IMR-90 (cell line): ENCODE results near the gene ALK. TPM values are rescaled to one million over a fixed set of nuclear protein-coding genes. Genes with fewer than 3 reads are reported as not detected.

ENCODE experiments used
- ATAC-seq: fragments of 200-7000 bp; cut with Tn5 transposase; 2 replicates; pipeline ENCODE4 v1.9.1; 2020; ENCODE audit warnings: low read depth, mild to moderate bottlenecking, moderate library complexity
- BruUV-seq: library from RNA; stranded (reverse); fragments of 400-500 nt; replicated peaks from 2 replicates; lab custom pipeline; 2021; lab: Mats Ljungman, UMichigan
- CTCF ChIA-PET: fragments of 300-600 bp; formaldehyde crosslinking; extraction: SDS; loops from one replicate; lab custom pipeline; 2021; ENCODE audit warnings: antibody characterized with exemption; lab: Yijun Ruan, JAX
- POLR2A ChIA-PET: fragments of 300-600 bp; sonication (Branson Sonifier 250); formaldehyde crosslinking; loops from one replicate; lab custom pipeline; 2022; ENCODE audit warnings: antibody characterized with exemption; ENCODE audit not compliant: unreplicated experiment; lab: Charles Lee
- DNase-seq: peaks from one replicate; pipeline ENCODE4 v3.0.0; 2013
- H2AFZ ChIP-seq: replicated peaks from 2 replicates; pipeline ENCODE3; 2013; ENCODE audit warnings: low read length, mild to moderate bottlenecking; ENCODE audit not compliant: poor library complexity
- H2AK5ac ChIP-seq: 2 replicates; pipeline ENCODE4 v1.6.1; 2013; ENCODE audit warnings: low read depth, low read length, inconsistent platforms
- H2AK9ac ChIP-seq: replicated peaks from 2 replicates; pipeline ENCODE3; 2013; ENCODE audit warnings: mild to moderate bottlenecking, low read depth, low read length, moderate library complexity; ENCODE audit not compliant: poor library complexity
- H2BK120ac ChIP-seq: 2 replicates; pipeline ENCODE4 v1.6.1; 2013; ENCODE audit warnings: low read depth, low read length, inconsistent platforms
- H2BK15ac ChIP-seq: 3 replicates; pipeline ENCODE4 v1.6.1; 2013; ENCODE audit warnings: low read depth, low read length, inconsistent platforms
- H2BK20ac ChIP-seq: 2 replicates; pipeline ENCODE4 v1.6.1; 2013; ENCODE audit warnings: low read depth, mild to moderate bottlenecking, inconsistent platforms, low read length, moderate library complexity
- H2BK5ac ChIP-seq: 2 replicates; pipeline ENCODE4 v1.6.1; 2013; ENCODE audit warnings: mild to moderate bottlenecking, low read depth, low read length, inconsistent platforms; ENCODE audit not compliant: poor library complexity, severe bottlenecking
- H3K14ac ChIP-seq: replicated peaks from 2 replicates; pipeline ENCODE4 v1.6.1; 2013; ENCODE audit warnings: low read depth, low read length, inconsistent platforms
- H3K18ac ChIP-seq: 2 replicates; pipeline ENCODE4 v1.6.1; 2013; ENCODE audit warnings: low read depth, low read length, control low read depth
- H3K23ac ChIP-seq: 2 replicates; pipeline ENCODE4 v1.6.1; 2013; ENCODE audit warnings: low read depth, low read length, inconsistent platforms
- H3K27ac ChIP-seq: 2 replicates; pipeline ENCODE4 v1.5.1; 2013; ENCODE audit warnings: mild to moderate bottlenecking, control low read depth, low read length; ENCODE audit not compliant: insufficient read depth
- H3K27me3 ChIP-seq: 2 replicates; pipeline ENCODE4 v1.6.1; 2013; ENCODE audit warnings: low read length; ENCODE audit not compliant: control insufficient read depth, insufficient read depth
- H3K36me3 ChIP-seq: 2 replicates; pipeline ENCODE4 v1.6.1; 2013; ENCODE audit warnings: low read length, mixed read lengths; ENCODE audit not compliant: control insufficient read depth, insufficient read depth
- H3K4ac ChIP-seq: 2 replicates; pipeline ENCODE4 v1.6.1; 2013; ENCODE audit warnings: low read depth, low read length, inconsistent platforms
- H3K4me1 ChIP-seq: 2 replicates; pipeline ENCODE4 v1.6.1; 2013; ENCODE audit warnings: low read length, mixed read lengths; ENCODE audit not compliant: control insufficient read depth, insufficient read depth
- H3K4me2 ChIP-seq: 2 replicates; pipeline ENCODE4 v1.6.1; 2013; ENCODE audit warnings: low read depth, mild to moderate bottlenecking, control low read depth, low read length, moderate library complexity
- H3K4me3 ChIP-seq: 2 replicates; pipeline ENCODE4 v1.5.1; 2013; ENCODE audit warnings: low read depth, mild to moderate bottlenecking, control low read depth, low read length, moderate library complexity; ENCODE audit not compliant: insufficient read depth
- H3K56ac ChIP-seq: 2 replicates; pipeline ENCODE4 v1.6.1; 2013; ENCODE audit warnings: low read length, inconsistent platforms; ENCODE audit not compliant: insufficient read depth; ENCODE audit errors: extremely low read depth
- H3K79me1 ChIP-seq, 2 experiments: 2 replicates each; pipeline ENCODE4 v1.6.1; 2013; ENCODE audit warnings: low read length in 2 of 2, inconsistent platforms in 1 of 2, low read depth in 1 of 2
- H3K9ac ChIP-seq: 2 replicates; pipeline ENCODE4 v1.6.1; 2013; ENCODE audit warnings: low read depth, low read length, control low read depth
- H3K9me1 ChIP-seq: 2 replicates; pipeline ENCODE4 v1.6.1; 2013; ENCODE audit warnings: low read length, inconsistent platforms; ENCODE audit not compliant: insufficient read depth
- H3K9me3 ChIP-seq: 2 replicates; pipeline ENCODE4 v1.6.1; 2013; ENCODE audit warnings: low read length; ENCODE audit not compliant: control insufficient read depth, insufficient read depth
- H4K20me1 ChIP-seq: 2 replicates; pipeline ENCODE4 v1.6.1; 2013; ENCODE audit warnings: low read length, inconsistent platforms; ENCODE audit not compliant: insufficient read depth
- H4K5ac ChIP-seq: 2 replicates; pipeline ENCODE4 v1.6.1; 2013; ENCODE audit warnings: mild to moderate bottlenecking, low read depth, low read length, control low read depth
- H4K8ac ChIP-seq, 2 experiments: 2 replicates each; pipeline ENCODE4 v1.6.1; 2013; ENCODE audit warnings: low read depth in 2 of 2, low read length in 2 of 2, control low read depth in 1 of 2, inconsistent platforms in 1 of 2
- H4K91ac ChIP-seq: 2 replicates; pipeline ENCODE4 v1.6.1; 2013; ENCODE audit warnings: low read depth, low read length, inconsistent platforms; ENCODE audit not compliant: insufficient read depth
- BHLHE40 ChIP-seq: fragments of 150-350 bp; IDR thresholded peaks from 2 replicates; pipeline ENCODE4 v1.6.1; 2016; ENCODE audit warnings: mild to moderate bottlenecking, low read depth, low read length
- CEBPB ChIP-seq: IDR thresholded peaks from 2 replicates; pipeline ENCODE4 v1.6.1; 2012; ENCODE audit warnings: low read depth, low read length, improper control_type of control experiment
- CHD1 ChIP-seq: IDR thresholded peaks from 2 replicates; pipeline ENCODE4 v1.6.1; 2012; ENCODE audit warnings: low read depth, low read length, improper control_type of control experiment
- CTCF ChIP-seq: conservative IDR thresholded peaks from 2 replicates; pipeline ENCODE4 v1.5.1; 2012; ENCODE audit warnings: mild to moderate bottlenecking, low read depth, low read length, improper control_type of control experiment
- ELK1 ChIP-seq: fragments of 150-350 bp; IDR thresholded peaks from 2 replicates; pipeline ENCODE4 v1.6.1; 2016; ENCODE audit warnings: low read depth, mild to moderate bottlenecking, low read length, moderate library complexity, borderline replicate concordance
- FOS ChIP-seq: fragments of 150-350 bp; IDR thresholded peaks from 2 replicates; pipeline ENCODE4 v1.6.1; 2016; ENCODE audit warnings: low read depth, low read length
- MAFK ChIP-seq: IDR thresholded peaks from 2 replicates; pipeline ENCODE4 v1.6.1; 2012; ENCODE audit warnings: low read depth, low read length, improper control_type of control experiment
- MAZ ChIP-seq: IDR thresholded peaks from 2 replicates; pipeline ENCODE4 v1.6.1; 2012; ENCODE audit warnings: low read depth, mild to moderate bottlenecking, low read length, improper control_type of control experiment, moderate library complexity, borderline replicate concordance
- MXI1 ChIP-seq: IDR thresholded peaks from 2 replicates; pipeline ENCODE4 v1.6.1; 2012; ENCODE audit warnings: low read depth, mild to moderate bottlenecking, low read length, moderate library complexity, borderline replicate concordance
- NFE2L2 ChIP-seq: fragments of 150-350 bp; IDR thresholded peaks from 2 replicates; pipeline ENCODE4 v1.6.1; 2016; ENCODE audit warnings: low read depth, mild to moderate bottlenecking, low read length
- POLR2A ChIP-seq: IDR thresholded peaks from 2 replicates; pipeline ENCODE4 v1.6.1; 2012; ENCODE audit warnings: mild to moderate bottlenecking, low read depth, low read length
- RAD21 ChIP-seq: IDR thresholded peaks from 2 replicates; pipeline ENCODE4 v1.6.1; 2012; ENCODE audit warnings: low read length, improper control_type of control experiment
- RCOR1 ChIP-seq: IDR thresholded peaks from 2 replicates; pipeline ENCODE4 v1.6.1; 2012; ENCODE audit warnings: mild to moderate bottlenecking, low read length, improper control_type of control experiment; ENCODE audit not compliant: insufficient replicate concordance
- RFX5 ChIP-seq: IDR thresholded peaks from 2 replicates; pipeline ENCODE4 v1.8.0; 2012; ENCODE audit warnings: low read depth, mild to moderate bottlenecking, low read length, moderate library complexity
- SMC3 ChIP-seq: fragments of 150-350 bp; IDR thresholded peaks from 2 replicates; pipeline ENCODE4 v1.6.1; 2016; ENCODE audit warnings: low read depth, mild to moderate bottlenecking, antibody characterized with exemption, low read length, moderate library complexity
- USF2 ChIP-seq: fragments of 150-350 bp; IDR thresholded peaks from 2 replicates; pipeline ENCODE4 v1.6.1; 2017; ENCODE audit warnings: mild to moderate bottlenecking, antibody characterized with exemption, low read length, low read depth
- WGBS, 2 experiments: methylation state at CpG; one replicate each; pipeline versions ENCODE4 v1.1.5 to v1.1.7; 2013; ENCODE audit warnings: missing lambda C conversion rate in 2 of 2; ENCODE audit not compliant: insufficient read length in 1 of 2; ENCODE audit errors: extremely low coverage in 2 of 2; 5-methylcytosine and 5-hydroxymethylcytosine counted together
- dilution Hi-C: fragments of 300-500 bp; cut with HindIII; formaldehyde crosslinking; loops from one replicate; pipeline ENCODE4 v1.14.3; 2018; ENCODE audit warnings: low sequenced_read_pairs; ENCODE audit not compliant: unreplicated experiment
- in situ Hi-C: fragments of 300-500 bp; cut with MboI; formaldehyde crosslinking; loops from 3 replicates; pipeline ENCODE4 v1.14.3; 2019; ENCODE audit warnings: low sequenced_read_pairs, inconsistent platforms, mixed read lengths
- intact Hi-C: fragments of 100-400 bp; cut with micrococcal nuclease; formaldehyde crosslinking; loops from 2 replicates; pipeline ENCODE4 v1.10.0; 2022
- polyA plus RNA-seq, 3 experiments: library from polyadenylated mRNA; depleted of rRNA; stranded (reverse); fragments of >200 nt; gene quantifications; 2 replicates each; pipeline ENCODE4 v1.2.3, GENCODE V29; 2012; ENCODE audit warnings: low replicate concordance in 1 of 3
- total RNA-seq: library from RNA; depleted of rRNA; stranded (reverse); fragments of >200 nt; gene quantifications from 2 replicates; pipeline ENCODE4 v1.2.3, GENCODE V29; 2012

ALK gene
- total and polyA plus RNA-seq, 2 of the 4 experiments (the other 2 are of a cell fraction) = not detected

DNA sequence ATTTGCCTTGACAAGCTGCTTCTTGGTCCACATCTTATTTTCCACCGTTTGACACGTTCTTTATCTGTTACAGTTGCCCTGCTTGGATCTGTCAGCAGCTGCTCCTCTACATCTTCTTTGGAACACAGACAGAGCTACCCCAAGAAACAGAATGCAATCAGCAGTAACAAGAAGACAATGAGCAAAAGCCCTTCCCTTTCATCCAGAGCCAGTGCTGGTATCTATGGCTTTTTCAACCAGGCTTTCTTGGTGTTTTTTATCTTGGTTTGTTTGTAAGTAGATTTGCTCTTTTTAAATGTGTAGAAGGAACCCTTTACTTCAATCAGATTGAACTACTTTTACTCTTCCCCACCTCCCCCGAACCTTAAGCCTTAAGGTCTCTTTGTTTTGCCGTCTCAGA lies 764.3 kb downstream of the ALK start:
- Histone ChIP-seq H3K36me3 (peaks cover 35% of the 10 kb centered on the region), H3K4me1 (0 out of 2 replicates have a peak, but pooled peaks cover 2% of the 10 kb centered on the region), H4K20me1 (no peaks in the 10 kb centered on the region), H4K91ac (no peak overlapping the region), H4K8ac (no peak overlapping the region), H2BK5ac (no peak overlapping the region), H3K4ac (no peak overlapping the region), H3K23ac (no peak overlapping the region), H3K18ac (no peak overlapping the region), H3K4me2 (no peak overlapping the region), H3K79me1 (peaks cover 0 to 2% of the 10 kb centered on the region in 2 experiments; a peak in 1 of 4 replicates), H2BK120ac (no peak overlapping the region), H3K27ac (no peak overlapping the region), H2AK9ac (no peak overlapping the region), H3K9ac (no peak overlapping the region), H3K4me3 (no peak overlapping the region), H2AK5ac (no peak overlapping the region), H4K5ac (no peak overlapping the region), H3K14ac (no peak overlapping the region), H3K27me3 (no peaks in the 10 kb centered on the region), H2AFZ (no peak overlapping the region), H2BK20ac (no peak overlapping the region), H3K9me3 (no peaks in the 10 kb centered on the region), H2BK15ac (no peak overlapping the region), H3K9me1 (no peaks in the 10 kb centered on the region), H3K56ac (no peak overlapping the region)
- in situ Hi-C loops (no loop called here), dilution Hi-C loops (no loop called here), intact Hi-C loops (no loop called here)
- ChIA-PET POLR2A (no interaction called here), CTCF (no interaction called here)
- TF ChIP-seq MAZ = no peak
- no peak for TF ChIP-seq MXI1
- no peak for TF ChIP-seq RAD21
- TF ChIP-seq RCOR1 = no peak
- no peak for TF ChIP-seq USF2
- no peak for TF ChIP-seq CHD1
- no peak for TF ChIP-seq RFX5
- TF ChIP-seq CEBPB = no peak
- no peak for TF ChIP-seq ELK1
- TF ChIP-seq POLR2A = no peak
- no peak for TF ChIP-seq SMC3
- no peak for TF ChIP-seq CTCF
- TF ChIP-seq FOS = no peak
- TF ChIP-seq NFE2L2 = no peak
- TF ChIP-seq BHLHE40 = no peak
- TF ChIP-seq MAFK = no peak
- ATAC-seq (no peak), DNase-seq (no peak)
- BruUV-seq = no TSS peak
- 70% methylated on average over 2 of the region's 4 CpGs; no CpG with 5 or more reads in 1 of the 2 experiments for whole genome bisulfite sequencing, 2 experiments
